GM21737 (cell line): ENCODE data around the gene C10orf105.

Source experiments
- ATAC-seq: cut with Tn5 transposase; IDR thresholded peaks from one replicate; pipeline ENCODE4 v1.9.1; 2021; ENCODE audit warnings: mild to moderate bottlenecking, moderate library complexity; ENCODE audit not compliant: unreplicated experiment

C10orf105 gene

DNA sequence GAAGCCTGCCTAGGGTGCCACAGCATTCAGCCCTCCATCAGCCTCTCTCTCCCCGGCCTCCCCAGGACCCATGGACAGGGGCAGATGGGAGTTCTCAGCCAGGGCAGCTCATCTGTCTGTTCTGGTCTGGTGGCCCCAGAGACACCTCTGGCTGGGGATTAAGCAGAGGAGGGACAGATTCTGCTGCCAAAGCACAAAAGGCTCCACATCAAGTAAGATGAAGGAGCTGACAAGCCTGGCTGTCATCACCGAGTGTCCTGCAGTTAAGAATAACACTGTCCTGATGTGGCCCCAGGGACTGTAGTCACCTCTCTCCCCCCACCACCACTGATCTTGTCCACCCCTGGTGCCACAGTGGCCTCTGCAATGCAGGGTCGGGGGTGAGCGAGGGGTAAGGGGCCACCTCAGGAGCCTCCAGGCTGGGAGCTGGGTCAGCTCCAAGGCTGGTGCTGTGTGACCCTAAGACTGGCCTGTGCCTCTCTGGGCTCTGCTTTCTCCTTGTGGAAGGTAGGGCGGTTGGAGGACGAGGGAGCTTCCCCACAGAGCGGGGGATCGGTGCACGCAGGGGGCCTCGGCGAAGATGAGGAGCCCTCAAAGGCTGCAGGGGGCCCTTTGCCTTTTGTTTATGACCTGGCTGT lies 18.7 kb downstream of the C10orf105 start:
- no peak for ATAC-seq

DNA sequence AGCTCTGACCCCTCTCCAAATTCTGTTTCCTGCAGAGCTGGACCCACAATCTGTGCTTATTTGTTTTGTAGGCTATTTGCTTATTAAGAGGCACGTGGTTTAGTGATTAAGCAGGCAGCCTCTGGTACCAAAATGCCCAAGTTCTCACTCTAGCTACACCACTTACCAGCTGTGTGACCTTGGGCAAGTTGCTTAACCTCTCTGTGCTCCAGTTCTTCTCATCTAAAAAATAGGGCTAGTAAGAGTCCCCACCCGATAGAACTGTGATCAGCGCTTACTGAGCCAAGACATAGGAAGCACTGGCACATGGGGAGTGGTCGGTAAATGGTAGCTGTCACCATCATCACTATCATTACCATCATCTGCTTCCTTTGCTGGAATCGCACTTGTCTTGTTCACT lies 20.8 kb downstream of the C10orf105 start:
- no peak for ATAC-seq

DNA sequence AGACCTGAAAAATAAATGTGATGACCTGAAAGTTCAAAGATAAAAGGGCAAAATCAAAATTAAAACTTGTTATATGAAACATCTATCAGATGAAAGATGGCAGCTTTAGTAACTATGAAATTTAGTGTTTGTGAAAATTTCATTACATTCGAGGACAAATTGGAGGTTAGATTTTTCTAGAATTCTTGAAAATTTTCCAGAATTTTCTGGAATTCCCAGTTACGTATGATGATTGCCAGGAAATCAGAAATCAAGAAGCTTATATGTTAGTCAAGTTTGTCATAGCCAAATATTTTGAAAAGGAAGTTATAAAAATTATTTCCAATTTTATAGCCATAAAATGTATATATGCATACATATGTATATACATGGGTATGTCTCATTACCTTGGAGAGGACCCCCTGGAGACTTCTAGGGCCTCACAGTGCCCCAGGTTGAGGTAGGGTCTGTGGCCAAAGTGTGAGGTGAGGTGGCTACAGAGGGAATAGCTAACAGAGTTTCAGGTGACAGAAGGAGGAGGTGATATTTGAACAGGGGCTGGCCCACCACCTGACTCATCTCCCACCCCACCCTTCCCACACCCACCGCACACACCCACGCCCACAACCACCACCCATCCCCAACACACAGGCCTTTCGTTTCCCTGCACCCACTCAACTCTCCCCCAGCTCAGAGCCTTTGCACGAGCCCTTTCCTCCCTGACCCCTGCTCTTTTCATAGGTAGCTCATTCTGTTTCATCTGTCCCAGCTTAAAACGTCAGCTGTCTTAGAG lies 21.5 kb downstream of the C10orf105 start:
- ATAC-seq: no peak

DNA sequence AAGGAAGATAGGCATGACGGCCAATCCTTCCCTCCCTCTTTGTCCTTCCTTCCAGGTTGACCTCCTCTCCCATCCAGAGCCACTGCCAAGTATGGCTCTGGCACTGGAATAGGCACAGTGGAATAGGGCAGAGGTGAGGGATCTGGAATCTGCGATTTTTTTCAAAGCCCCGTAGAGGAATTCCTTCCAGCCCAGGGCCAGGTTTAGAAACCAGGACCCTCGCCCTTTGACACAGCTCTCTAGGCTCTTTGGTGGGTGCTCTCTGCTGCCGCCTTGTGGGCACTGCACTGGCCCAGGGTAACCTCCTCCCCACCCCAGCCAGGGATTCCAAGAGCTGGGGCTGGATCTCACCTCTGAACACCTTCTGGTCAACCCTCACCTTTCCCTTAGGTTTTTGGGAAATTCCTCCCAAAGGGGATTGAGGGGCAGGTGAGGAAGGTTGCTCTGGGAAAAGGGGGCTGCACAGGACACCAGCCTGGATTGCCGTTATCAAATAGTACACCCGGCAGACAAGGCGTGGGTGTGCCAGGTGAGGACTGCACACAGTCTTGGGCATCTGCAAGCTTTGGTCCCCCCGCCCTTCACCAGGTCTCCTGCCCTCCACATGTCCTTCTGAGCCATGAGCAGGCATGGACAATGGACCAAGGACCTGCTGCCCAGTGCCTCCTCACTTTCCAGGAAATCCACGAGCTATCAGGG lies 22.8 kb downstream of the C10orf105 start:
- no peak for ATAC-seq

DNA sequence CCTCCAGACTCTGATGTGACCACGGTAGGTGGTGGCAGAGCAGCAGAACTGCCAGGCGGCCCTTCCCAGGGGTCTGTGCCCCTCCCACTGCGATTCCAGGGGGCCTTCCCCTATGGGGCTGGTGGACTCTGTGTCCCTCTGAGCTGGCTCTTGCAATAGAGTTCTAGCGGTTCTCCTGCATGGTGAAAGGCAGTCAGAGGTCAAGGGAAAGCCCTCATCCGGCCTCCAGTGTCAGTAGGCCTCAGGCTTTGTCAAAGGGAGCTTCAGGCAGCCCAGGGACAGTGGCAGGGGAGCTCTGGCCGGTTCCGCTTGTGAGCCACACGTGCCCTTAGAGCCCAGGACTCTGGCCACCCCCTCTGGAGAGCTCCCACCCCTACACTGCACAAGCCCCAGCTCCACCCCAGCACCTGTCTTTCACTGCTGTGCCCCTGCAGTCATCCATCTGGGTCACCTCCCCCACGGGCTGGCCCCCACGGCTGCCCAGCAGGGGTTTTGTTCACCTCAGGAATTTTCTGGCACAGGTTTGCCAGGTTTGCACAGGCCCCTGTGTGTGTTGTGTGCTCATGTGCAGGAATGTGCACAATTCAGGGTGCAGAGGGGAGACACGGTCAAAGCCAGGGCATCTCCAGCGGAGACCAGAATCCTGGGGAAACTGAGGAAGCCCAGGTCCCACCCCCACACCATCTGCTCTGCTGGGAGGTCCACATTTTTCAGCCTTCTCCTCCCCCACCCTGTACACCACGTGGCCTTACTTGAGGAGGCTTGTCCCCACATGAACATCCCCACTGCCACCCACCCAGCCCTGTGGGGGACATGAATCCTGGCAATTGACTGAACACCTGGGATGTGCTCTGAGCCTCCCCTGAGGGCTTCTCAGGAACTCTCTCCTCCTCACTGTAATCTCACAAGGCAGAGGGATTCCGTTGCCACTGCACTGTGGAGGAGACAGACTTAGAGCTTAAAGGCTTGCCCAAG lies 23.8 kb downstream of the C10orf105 start:
- ATAC-seq: no peak

DNA sequence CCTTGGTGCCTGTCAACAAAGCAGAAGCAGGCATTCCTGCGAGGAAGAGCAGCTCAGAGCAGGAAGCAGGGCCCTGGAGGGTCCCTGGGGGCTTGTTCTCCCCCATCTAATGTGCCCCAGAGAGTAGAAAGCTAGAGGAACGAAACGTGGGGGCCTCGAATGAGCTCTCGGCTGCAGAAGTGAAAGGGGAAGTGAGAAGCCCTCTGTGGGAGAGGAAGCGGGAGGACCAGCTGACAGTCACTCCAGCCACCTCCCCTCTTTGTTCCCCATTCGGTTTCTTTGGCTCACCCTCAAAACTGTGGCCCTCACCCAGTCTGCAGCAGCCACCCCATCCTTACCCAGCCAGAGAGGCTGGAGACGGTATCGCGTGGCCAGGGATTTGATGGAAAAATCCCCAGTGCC lies 25.0 kb downstream of the C10orf105 start:
- ATAC-seq: peak; percentile 71

- peak; percentile 14 for ATAC-seq
These were observed 25.5 kb downstream of the C10orf105 start for GRCh38 chr10:71694039-71694501.

DNA sequence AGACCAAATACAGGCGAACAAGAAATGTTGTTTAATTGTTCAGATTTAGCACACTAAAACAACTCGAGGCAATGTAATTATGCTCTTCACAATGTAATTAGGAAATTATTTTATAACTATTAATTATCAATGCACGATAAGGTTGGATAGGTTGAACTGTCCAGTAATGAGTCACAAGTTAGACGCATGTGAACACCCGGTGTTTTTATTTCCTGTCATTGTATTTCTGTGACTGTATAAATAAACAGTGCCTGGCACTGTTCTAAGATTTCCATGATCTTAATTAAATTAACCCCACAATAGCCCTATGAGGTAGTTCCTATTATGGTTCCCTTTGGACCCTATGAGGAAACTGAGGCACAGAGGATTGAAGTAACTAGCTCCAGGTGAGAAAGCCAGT lies 26.2 kb downstream of the C10orf105 start:
- ATAC-seq: no peak

DNA sequence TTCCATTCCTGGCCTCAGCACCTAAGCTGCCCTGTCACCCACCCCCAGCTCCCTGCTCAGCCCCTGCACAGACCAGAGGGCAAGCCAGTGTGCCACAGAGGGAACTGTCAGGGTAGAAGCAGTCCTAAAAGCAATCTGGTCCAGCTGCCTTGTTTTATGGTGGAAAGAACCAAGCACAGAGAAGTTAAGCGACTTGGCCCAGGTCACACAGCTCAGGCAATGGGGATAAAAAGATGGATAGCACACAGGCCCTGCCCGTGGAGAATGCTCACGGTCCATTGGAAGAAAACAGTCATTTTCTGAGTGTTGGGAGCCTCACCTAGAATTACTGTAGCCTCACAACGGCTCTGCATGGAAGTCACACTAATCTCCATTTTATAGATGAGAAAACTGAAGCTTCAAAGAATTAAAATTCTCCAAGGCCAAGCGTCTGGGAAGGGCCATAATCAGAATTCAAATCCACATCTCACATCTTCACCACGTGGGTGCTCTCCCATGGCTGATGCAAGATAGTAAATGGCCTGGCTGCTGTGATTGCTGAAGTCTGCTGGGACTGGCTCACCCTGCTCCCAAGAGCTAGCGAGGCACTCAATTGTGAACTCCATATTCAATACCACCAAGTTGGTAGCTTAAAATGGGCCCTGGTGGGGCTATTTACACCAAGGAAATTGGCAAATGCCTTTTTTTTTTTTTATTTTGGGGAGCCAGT lies 26.8 kb downstream of the C10orf105 start:
- ATAC-seq: no peak

DNA sequence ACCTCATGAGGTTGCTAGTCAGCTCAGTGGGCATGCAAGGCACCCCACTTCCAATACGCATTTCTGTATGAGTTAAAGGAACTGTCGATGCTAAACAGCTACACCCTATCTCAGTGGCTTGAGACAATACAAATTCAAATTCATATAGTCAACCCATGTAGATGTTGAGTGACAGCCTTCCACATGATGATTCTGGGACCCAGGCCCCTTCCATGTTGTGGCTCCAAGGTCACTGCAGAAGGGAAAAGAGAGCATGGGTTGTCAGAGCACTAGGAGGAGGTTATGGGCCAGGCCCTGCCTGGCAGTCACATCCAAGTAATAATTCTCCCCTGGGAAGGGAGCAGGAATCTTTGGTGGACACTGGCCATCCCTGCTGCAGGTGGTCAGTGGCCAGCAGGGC lies 28.2 kb downstream of the C10orf105 start:
- ATAC-seq: no peak

DNA sequence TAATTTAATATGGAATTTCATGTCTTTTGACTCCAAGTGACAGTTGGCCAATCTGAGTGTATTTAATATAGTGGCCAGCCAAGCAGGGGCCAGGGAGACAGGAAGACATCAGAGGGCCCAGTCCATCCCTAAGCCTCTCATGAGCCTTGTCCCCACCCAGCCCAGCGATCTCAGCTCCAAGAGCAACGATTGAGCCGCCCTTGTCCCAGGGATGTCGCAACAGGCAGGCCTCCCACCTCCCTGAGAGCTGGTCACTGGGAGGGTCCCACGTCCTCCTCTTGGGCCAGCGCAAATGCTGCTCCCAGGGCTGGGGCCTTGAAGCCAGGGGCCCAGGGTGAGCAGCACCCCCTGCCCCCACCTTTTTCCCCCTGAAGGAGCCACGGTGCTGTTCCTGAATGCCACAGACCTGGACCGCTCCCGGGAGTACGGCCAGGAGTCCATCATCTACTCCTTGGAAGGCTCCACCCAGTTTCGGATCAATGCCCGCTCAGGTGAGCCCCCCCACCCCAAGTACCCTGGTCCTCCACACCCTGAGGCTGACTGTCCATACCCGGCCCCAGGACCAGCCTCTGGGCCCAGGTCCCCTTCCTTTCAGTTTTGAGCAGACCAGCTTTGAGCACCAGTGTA lies 29.4 kb downstream of the C10orf105 start:
- ATAC-seq: no peak

- no peak for ATAC-seq
These were observed 31.3 kb downstream of the C10orf105 start for GRCh38 chr10:71688256-71688655.

DNA sequence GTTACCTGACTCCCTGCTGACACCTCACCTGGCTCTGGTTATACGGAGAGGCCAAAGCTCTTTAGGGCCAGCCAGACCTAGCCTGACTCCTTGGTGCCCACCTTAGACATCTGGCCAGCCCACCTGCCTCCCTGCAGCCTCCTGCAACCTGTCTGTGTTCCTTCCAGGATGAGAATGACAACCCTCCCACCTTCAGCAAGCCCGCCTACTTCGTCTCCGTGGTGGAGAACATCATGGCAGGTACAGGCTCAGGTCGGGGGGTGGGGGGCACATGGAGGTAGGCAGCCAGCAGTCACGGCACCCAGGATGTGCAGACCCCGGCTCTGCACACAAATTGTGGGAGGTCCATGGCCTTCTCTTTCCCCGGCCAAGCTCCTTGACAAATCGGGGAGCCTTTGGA lies 32.1 kb downstream of the C10orf105 start:
- no peak for ATAC-seq

GRCh38 chr10:71687077-71687476 lies 32.5 kb downstream of the C10orf105 start:
- no peak for ATAC-seq

DNA sequence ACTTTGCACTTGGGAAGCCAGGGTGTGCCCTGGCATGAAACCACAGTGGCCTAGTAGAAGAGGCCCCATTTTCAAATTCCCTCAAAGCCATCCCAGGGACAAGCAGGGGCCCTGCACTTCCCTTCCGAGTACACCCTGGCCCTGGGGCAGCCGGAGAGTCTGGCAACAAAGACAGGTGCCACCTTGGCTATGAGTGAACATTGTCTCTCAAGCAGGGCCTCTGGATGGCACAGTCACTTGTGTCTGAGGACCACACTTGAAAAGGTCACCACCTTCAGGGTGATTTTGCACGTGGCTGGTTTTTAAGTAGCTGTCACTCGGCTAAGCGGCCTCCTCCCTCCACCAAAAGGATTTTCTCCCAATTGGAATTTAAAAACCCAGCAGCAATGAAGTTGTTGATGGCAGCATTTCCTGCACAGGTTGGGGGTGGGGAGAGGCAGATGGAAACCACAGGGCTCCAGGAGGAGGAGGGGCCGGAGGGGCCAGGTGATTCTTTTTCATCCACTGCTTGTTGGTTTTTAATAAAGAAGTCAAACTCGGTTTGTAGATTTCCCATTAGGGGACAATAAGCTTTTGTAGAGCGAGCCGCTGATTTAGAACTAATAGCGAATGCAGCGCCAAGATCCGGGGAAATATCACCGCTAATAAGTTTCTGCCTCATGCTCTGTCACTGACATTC lies 33.9 kb downstream of the C10orf105 start:
- no peak for ATAC-seq

DNA sequence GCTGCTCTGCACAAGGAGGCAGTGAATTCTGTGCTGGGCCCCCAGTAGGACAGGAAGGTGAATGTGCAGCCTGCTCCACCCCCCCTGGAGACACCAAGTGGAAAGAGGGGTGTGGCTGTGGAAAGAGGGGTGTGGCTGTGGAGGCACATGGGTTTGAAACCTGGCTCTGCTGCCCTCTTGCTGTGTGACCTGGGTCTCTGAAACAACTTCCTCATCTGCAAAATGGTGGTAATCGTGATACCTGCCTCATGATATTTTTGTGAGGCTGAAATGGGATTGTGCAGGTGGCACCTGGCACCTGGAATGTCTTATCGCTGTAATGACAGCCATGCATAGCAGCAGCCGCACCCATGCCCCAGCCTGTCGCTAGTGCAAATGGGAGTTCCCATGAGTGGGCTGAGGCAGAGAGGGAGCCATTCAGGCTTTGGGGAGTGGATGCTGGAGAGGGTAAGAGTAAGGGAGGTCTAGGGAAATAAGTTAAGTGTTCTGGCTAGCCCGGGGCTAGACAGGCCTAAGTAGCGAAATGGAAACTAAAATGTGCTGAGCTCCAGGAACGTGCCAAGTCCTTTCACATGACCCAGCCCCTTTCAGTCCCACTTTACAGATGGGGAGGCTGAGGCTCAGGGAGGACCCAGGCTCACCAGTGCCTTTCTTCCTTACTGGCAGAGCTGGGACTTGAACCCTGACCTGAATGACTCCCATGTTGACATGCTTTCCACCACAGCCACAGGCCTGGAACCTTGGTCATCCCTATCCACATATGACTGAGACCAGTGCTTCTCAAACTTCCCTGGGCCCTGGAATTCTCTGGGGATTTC lies 35.0 kb downstream of the C10orf105 start:
- no peak for ATAC-seq

DNA sequence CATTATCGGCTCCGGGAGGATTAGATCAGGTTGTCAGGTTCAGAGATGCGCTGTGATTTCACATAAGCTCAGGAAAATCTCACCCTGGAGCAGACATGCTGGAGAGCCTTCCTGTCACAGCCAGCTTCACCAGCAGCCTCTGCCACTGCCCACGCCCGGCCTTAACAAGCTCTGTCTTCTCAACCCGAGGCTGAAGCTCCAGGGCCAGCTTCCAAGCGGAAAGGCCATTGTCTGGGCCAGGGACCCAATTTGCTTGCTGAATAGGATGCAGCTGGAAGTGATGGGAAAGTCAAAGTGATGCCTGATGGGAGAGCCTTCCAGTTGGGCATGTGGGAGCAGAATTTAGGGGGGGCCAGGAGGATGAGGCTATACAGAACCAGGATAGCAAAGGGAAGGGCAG lies 36.3 kb downstream of the C10orf105 start:
- no peak for ATAC-seq

DNA sequence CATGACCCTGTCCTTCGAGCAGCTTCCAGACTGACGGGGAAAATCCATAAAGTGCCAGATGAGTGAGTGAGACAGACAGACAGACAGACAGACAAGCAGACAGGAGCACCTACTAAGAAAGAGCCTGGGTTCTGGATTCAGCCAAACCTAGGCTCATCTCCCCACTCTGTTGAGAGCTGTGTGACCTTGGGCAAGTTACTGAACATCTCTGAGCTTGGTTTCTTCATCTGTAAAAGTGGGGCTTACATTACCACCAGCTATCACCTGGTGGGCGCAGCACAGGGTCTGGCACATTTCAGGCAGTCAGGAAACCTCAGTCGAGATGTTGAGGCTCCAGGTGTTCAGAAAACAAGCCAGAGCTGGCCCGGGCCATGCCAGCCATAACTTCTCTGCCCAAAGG lies 37.6 kb downstream of the C10orf105 start:
- ATAC-seq: no peak
